WI38 (cell line): ENCODE data around the gene ZNF579.
A peak's percentile ranks its signal among the peaks of the same experiment; 100 is the strongest.
"Not testable (repeated sequence)": the region's sequence is repeated elsewhere in the genome, so short reads cannot be mapped to it uniquely, and the experiment has no call there.

ENCODE experiments used
- H3K4me3 ChIP-seq: 2 replicates; pipeline ENCODE4 v1.5.1; 2011; ENCODE audit warnings: low read depth, mild to moderate bottlenecking, control low read depth, low read length
- TF ChIP-seq, protein P1 (sequence below): IDR thresholded peaks from 2 replicates; pipeline ENCODE4 v1.5.1; 2012; ENCODE audit warnings: low read depth, mild to moderate bottlenecking, control low read depth, low read length

The ZNF579 gene

DNA sequence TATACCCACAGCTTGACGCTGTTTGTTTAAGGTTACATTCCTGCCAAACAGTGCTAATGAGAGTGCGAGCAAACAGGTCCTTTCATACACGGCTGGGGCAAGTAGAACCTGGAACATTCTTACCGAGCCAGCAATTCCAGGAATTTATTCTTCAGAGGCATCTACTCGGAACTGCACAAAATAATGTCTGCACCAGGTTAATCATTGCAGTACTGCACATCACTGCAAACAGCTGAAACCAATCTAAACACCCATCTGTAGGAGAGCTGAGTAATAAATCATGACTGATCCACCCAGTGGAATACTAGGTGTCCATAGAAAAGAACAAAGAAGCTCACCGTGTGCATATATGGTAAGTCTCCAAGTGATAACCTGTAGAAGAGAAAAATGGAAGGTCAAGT is 1.2 kb upstream of the ZNF579 start:
- no peak overlapping the region for H3K4me3 ChIP-seq
- TF ChIP-seq, protein P1, sequence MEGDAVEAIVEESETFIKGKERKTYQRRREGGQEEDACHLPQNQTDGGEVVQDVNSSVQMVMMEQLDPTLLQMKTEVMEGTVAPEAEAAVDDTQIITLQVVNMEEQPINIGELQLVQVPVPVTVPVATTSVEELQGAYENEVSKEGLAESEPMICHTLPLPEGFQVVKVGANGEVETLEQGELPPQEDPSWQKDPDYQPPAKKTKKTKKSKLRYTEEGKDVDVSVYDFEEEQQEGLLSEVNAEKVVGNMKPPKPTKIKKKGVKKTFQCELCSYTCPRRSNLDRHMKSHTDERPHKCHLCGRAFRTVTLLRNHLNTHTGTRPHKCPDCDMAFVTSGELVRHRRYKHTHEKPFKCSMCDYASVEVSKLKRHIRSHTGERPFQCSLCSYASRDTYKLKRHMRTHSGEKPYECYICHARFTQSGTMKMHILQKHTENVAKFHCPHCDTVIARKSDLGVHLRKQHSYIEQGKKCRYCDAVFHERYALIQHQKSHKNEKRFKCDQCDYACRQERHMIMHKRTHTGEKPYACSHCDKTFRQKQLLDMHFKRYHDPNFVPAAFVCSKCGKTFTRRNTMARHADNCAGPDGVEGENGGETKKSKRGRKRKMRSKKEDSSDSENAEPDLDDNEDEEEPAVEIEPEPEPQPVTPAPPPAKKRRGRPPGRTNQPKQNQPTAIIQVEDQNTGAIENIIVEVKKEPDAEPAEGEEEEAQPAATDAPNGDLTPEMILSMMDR = no peak

DNA sequence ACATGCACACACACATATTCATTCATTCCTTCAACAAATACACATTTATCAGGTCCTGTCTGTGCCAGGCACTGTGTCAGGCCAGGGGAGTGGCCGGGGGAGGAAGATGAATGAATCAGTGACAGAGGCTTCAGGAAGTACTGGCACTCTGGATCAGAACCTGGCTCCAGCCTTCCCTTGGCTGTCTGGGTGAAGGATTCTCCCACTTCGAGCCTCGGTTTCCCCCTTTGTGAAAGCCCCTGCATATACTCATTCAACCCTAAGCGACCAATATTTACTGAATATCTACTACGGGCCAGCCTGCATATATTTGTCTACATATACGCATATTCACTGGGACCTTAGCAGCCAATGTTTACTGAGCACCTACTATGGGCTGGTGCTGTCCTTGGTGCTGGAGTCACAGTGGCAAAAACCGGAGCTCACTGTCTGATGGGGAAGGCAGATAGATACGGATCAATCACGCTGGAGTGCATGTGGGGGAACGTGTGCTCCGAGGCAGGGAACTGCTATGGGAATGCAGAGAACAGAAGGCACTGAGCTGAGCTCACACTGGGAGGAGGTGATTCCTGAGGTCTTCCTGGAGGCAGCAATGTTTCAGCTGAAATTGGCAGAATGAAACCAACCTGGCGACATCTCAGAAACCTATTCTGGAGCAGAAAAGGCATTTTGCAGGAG is 636 bp upstream of the ZNF579 start:
- peak overlapping the region; percentile 82 for H3K4me3 ChIP-seq
- TF ChIP-seq, protein P1 = no peak

DNA sequence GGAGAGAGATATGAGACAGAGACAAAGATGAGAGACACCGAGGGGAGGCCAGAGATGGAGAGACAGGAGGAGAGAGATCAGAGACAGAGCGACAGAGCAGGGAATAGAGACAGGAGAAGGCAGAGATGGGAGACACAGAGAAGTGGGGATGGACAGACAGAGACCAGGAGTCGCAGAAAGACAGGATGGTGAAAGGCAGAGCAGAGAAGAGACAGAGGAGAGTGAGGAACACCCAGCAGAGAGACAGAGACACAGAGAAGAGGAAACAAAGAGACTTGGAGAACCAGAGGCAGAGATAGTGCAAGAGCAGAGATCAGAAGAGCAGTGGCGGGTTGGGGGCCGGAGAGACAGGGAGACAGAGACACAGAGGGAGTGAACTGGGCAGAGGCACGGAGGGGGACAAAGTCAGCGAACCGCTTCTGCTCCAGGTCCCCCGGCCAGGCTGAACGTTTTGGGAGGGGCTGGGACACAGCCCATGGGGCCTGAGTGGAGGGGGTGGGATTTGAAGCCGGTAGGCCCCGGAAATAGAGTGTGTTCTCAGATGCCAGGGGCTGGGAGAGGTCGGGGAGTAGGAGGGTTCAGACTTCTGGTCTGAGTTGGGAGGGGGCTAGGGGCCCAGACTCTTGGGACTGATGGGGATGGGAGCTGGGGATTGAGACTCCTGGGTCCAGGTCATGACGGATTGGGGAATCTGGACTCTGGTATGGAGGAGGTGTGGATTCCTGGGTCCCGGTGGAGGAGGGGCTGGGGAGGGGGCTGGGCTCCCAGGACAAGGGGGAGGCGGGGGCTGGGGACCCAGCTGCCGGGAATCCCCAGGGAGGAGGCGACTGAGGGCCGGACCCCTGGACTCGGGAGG is 654 bp downstream of the ZNF579 start:
- H3K4me3 ChIP-seq = peak overlapping the region; percentile 82
- TF ChIP-seq, protein P1 = no peak

DNA sequence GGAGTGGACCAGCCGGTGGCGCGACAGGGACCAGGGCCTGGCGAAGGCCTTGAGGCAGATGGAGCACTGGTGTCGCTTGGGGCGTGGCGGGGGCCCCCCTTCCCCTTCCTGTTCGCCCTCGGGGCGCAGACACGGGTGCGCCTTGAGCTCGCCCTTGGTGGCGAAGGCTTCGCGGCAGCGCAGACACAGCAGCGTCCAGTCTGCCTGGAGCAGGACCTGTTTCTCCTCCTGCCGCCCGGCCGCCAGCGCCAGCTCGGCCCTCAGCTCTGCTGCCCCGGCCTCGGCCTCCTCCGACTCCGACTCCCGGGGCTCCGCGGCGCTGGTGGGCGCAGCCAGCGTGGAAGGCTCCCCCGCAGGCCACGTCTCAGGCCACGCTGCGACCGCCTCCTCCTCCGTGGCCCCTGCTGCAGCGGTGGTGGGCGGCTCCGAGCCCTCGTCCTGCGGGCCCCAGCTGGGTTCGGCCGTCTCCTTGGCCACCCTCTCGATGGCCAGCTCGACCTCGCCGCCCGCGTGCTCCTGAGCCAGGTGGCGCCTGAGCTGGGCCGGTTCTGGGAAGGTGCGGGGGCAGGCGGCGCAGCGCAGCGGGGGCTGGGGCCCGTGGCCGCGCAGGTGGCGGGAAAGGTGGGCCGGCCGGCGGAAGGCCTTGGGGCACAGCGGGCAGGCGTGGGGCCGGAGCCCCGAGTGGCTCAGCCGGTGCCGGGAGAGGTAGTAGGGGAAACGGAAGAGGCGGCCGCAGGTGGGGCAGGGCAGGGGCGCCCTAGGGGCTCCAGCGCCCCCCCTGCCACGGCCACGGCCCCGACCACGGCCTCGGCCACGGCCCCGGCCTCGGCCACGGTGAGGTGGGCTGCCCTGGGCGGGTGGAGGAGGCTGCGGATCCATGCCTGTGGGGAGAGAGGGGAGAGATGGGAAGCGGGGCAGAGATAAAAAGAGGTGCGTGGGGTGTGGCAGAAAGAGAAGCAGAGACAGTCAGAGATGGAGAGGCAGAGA is 1.6 kb downstream of the ZNF579 start:
- peak overlapping the region; percentile 82 for H3K4me3 ChIP-seq
- TF ChIP-seq, protein P1 = no peak

DNA sequence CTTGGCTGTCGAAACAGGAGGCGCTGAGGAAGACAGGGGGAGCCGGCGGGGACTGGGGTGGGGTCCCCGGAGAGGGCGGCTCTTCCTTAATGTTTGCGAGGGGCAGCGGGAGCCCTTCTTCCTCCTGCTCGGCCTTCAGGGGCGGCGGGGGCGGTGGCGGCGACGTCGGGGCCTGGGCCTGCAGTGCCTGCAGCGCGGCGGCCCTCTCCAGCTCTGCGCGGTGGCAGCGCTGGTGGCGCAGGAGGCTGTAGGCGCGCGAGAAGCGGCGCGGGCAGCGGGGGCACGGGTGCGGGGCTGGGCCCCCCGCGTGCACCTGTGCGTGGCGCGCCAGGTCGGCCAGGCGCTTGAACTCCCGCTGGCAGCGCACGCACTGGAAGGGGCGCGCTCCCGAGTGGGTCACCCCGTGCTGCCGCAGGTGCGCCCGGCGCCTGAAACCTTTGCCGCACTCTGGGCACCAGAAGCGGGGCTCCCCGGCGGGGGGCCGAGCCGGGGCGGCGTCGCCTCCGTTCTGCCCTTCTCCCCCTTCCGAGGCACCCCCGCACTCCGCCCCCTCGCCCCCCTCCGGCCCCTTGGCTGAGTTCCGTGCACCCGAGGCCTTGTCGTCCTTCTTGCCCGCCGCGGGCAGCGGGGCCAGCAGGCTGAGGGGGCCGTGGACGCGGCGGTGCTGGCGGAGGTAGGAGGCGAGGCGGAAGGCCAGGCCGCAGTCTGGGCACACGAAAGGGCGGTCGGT is 2.5 kb downstream of the ZNF579 start:
- no peak overlapping the region for H3K4me3 ChIP-seq
- TF ChIP-seq, protein P1 = no peak

DNA sequence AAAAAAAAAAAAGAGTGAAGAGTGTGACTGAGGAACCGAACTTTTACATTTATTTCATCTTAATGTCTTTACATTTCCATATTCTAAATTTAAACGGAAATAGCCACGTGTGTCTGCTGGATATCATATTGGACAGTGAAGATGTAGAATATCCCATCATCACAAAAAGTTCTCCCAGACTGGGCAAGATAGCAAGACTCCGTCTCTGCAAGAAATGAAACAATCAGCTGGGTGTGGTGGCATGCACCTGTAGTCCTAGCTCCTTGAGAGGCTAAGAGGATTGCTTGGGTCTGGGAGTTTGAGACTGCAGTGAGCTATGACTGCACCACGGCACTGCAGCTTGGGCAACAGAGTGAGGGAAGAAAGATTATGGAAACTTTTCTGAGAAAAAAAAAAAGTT is 3.9 kb downstream of the ZNF579 start:
- no peak overlapping the region for H3K4me3 ChIP-seq
- TF ChIP-seq, protein P1 = no peak

DNA sequence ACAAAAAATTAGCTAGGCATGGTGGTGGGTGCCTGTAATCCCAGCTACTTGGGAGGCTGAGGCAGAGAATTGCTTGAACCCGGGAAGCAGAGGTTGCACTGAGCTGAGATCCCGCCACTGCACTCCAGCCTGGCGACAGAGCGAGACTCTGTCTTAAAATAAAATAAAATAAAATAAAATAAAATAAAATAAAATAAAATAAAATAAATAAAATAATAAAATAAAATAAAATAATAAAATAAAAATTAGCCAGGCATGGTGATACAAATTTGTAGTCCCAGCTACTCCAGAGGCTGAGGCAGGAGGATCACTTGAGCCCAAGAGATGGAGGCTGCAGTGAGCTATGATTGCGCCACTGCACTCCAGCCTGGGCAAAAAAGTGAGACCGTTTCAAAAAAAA is 6.7 kb downstream of the ZNF579 start:
- H3K4me3 ChIP-seq = not testable (repeated sequence)

DNA sequence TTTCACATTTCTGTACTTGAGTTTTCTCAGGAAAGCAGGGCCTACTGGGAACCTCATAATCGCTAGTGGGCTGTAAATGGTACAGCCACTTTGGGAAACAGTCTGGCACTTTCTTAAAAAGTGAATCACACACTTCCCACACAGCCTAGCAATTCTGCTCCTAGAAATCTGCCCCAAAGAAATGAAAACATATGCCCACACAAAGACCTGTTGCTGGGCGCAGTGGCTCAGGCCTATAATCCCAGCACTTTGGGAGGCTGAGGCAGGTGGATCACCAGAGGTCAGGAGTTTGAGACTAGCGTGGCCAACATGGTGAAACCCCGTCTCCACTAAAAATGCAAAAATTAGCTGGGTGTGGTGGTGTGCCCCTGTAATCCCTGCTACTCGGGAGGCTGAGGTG is 11.2 kb downstream of the ZNF579 start:
- not testable (repeated sequence) for H3K4me3 ChIP-seq
